WI38 (cell line): ENCODE data around the gene CD2AP.

ENCODE experiments used
- H3K4me3 ChIP-seq: 2 replicates; pipeline ENCODE4 v1.5.1; 2011; ENCODE audit warnings: low read depth, mild to moderate bottlenecking, control low read depth, low read length
- CTCF ChIP-seq: IDR thresholded peaks from 2 replicates; pipeline ENCODE4 v1.5.1; 2012; ENCODE audit warnings: low read depth, mild to moderate bottlenecking, control low read depth, low read length

Gene CD2AP

GRCh38 chr6:47669684-47670513, 192.3 kb downstream of the CD2AP start:
- no peak overlapping the region for H3K4me3 ChIP-seq
- no peak for TF ChIP-seq CTCF

GRCh38 chr6:47670851-47671250, 193.3 kb downstream of the CD2AP start:
- TF ChIP-seq CTCF = no peak
- H3K4me3 ChIP-seq = no peak overlapping the region

- H3K4me3 ChIP-seq = no peak overlapping the region
- TF ChIP-seq CTCF = no peak
Observed at GRCh38 chr6:47671777-47672176, 194.2 kb downstream of the CD2AP start.

- TF ChIP-seq CTCF = no peak
Observed at GRCh38 chr6:47672816-47673215, 195.2 kb downstream of the CD2AP start.

GRCh38 chr6:47674673-47675072, 197.1 kb downstream of the CD2AP start:
- H3K4me3 ChIP-seq = no peak overlapping the region
- no peak for TF ChIP-seq CTCF

More at GRCh38 chr6:47672816-47673215, 195.2 kb downstream of the CD2AP start:
- no peak overlapping the region for H3K4me3 ChIP-seq
